Measurements from ENCODE around the gene DOCK4.

The DOCK4 gene

GRCh38 chr7:111760043-111760442 is 446.2 kb downstream of the DOCK4 start:
- no peak for DNase-seq (ENCODE audit: low spot score)

- DNase-seq (ENCODE audit: low spot score) = no peak
Observed at GRCh38 chr7:111758332-111758731, 447.9 kb downstream of the DOCK4 start.

- no peak for DNase-seq (ENCODE audit: low spot score)
Observed at GRCh38 chr7:111756687-111757178, 449.5 kb downstream of the DOCK4 start.

- no peak for DNase-seq (ENCODE audit: low spot score)
Observed at GRCh38 chr7:111755383-111755782, 450.8 kb downstream of the DOCK4 start.

GRCh38 chr7:111753968-111754367 is 452.2 kb downstream of the DOCK4 start:
- DNase-seq (ENCODE audit: low spot score) = no peak

- DNase-seq (ENCODE audit: low spot score) = peak; percentile 40
Observed at GRCh38 chr7:111752022-111752582, 454.1 kb downstream of the DOCK4 start.

- no peak for DNase-seq (ENCODE audit: low spot score)
Observed at GRCh38 chr7:111750878-111751277, 455.3 kb downstream of the DOCK4 start.

- no peak for DNase-seq (ENCODE audit: low spot score)
Observed at GRCh38 chr7:111750228-111750627, 456.0 kb downstream of the DOCK4 start.

GRCh38 chr7:111749625-111750024 is 456.6 kb downstream of the DOCK4 start:
- DNase-seq (ENCODE audit: low spot score) = no peak

GRCh38 chr7:111747718-111748117 is 458.5 kb downstream of the DOCK4 start:
- no peak for DNase-seq (ENCODE audit: low spot score)

- DNase-seq (ENCODE audit: low spot score) = no peak
Observed at GRCh38 chr7:111746950-111747349, 459.2 kb downstream of the DOCK4 start.

GRCh38 chr7:111744501-111745155 is 461.6 kb downstream of the DOCK4 start:
- no peak for DNase-seq (ENCODE audit: low spot score)

- DNase-seq (ENCODE audit: low spot score) = no peak
Observed at GRCh38 chr7:111743244-111743847, 462.9 kb downstream of the DOCK4 start.

- peak; percentile 49 for DNase-seq (ENCODE audit: low spot score)
Observed at GRCh38 chr7:111741811-111742240, 464.4 kb downstream of the DOCK4 start.

GRCh38 chr7:111740942-111741341 is 465.3 kb downstream of the DOCK4 start:
- DNase-seq (ENCODE audit: low spot score) = no peak

- no peak for DNase-seq (ENCODE audit: low spot score)
Observed at GRCh38 chr7:111736552-111736874, 469.7 kb downstream of the DOCK4 start.

- peak; percentile 67 for DNase-seq (ENCODE audit: low spot score)
Observed at GRCh38 chr7:111735661-111736551, 470.3 kb downstream of the DOCK4 start.

- DNase-seq (ENCODE audit: low spot score) = no peak
Observed at GRCh38 chr7:111734954-111735660, 471.1 kb downstream of the DOCK4 start.

- no peak for DNase-seq (ENCODE audit: low spot score)
Observed at GRCh38 chr7:111732923-111733322, 473.3 kb downstream of the DOCK4 start.

GRCh38 chr7:111730476-111731300 is 475.5 kb downstream of the DOCK4 start:
- no peak for DNase-seq (ENCODE audit: low spot score)

GRCh38 chr7:111730057-111730456 is 476.1 kb downstream of the DOCK4 start:
- no peak for DNase-seq (ENCODE audit: low spot score)

All from CD4-positive, alpha-beta T cell treated with Interleukin-15 for 4 hours (primary cell).